Skeletal muscle tissue (tissue), 4 donors: ENCODE data around the gene ELAVL1. TPM values are rescaled to one million over a fixed set of nuclear protein-coding genes. Genes with fewer than 3 reads are reported as not detected.
"Not testable (repeated sequence)": the region's sequence is repeated elsewhere in the genome, so short reads cannot be mapped to it uniquely, and the experiment has no call there.

ENCODE experiments used
- H3K27ac ChIP-seq: one replicate; pipeline ENCODE4 v1.7.0; 2013; ENCODE audit warnings: mild to moderate bottlenecking, low read depth, low read length, inconsistent platforms
- H3K27me3 ChIP-seq, 3 donors: one replicate each; pipeline ENCODE4 v1.7.0; 2013; ENCODE audit warnings: low read length in 3 of 3; ENCODE audit not compliant: control insufficient read depth in 3 of 3, insufficient read depth in 3 of 3
- H3K36me3 ChIP-seq, 3 donors: one replicate each; pipeline ENCODE4 v1.7.0; 2013; ENCODE audit warnings: low read length in 3 of 3; ENCODE audit not compliant: control insufficient read depth in 3 of 3, insufficient read depth in 3 of 3
- H3K4me1 ChIP-seq, 3 donors: one replicate each; pipeline ENCODE4 v1.7.0; 2013; ENCODE audit warnings: low read length in 3 of 3, mild to moderate bottlenecking in 3 of 3; ENCODE audit not compliant: control insufficient read depth in 3 of 3, insufficient read depth in 3 of 3
- H3K4me3 ChIP-seq, 3 donors: one replicate each; pipeline ENCODE4 v1.7.0; 2013; ENCODE audit warnings: low read length in 3 of 3
- H3K9ac ChIP-seq, 3 donors: one replicate each; pipeline ENCODE4 v1.7.0; 2013; ENCODE audit warnings: low read length in 3 of 3, mild to moderate bottlenecking in 3 of 3, moderate library complexity in 2 of 3, low read depth in 1 of 3
- H3K9me3 ChIP-seq, 3 donors: one replicate each; pipeline ENCODE4 v1.7.0; 2013; ENCODE audit warnings: low read length in 3 of 3; ENCODE audit not compliant: control insufficient read depth in 3 of 3
- total RNA-seq: library from RNA; depleted of rRNA; stranded (reverse); fragments of >200 nt; gene quantifications from one replicate; pipeline ENCODE4 v1.2.3, GENCODE V29; 2014
- donor health status: Osteomylitis.

The ELAVL1 gene
- total RNA-seq, 1 donor from 2014 or later: 16.7 TPM

DNA sequence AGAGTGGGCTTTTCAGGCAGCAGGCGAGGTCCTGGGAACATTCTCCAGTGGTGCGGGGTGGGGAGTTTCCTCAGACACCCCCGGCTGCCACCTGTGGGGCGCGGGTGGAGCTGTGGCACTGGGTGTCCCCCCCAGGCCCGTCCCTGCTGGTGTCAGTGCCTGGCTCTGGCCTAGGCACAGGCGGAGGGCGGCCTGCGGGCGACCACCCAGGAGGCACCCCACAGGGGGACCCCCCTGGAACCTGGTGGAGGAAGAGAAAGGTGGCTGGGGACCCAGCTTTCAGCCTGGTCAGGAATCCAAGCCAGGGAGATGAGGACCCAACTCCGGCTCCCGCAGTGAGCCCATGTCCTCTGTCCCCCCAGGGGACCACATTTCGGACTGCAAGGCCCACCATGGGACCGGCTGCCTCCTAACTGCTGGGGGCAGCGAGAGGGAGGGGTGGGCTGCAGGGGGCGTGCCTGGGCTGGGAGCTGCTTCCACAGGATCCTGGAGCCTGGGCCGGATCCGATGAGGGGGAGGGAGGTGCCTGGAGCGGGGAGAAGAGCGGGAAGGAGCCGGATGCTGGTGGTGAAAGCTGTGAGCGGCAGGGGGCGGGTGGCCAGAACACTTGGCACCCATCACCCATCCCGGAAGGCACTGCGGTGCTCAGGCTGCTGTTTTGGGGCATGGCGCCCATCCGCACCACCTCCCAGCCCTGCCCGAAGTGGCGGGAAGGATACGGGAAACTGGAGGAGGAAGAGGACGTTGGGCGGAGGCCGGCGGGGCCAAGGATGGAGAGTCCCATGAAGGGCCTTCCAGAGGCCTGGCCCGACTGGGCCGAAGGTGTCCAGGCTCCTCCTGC is 74.0 kb downstream of the ELAVL1 start:
- H3K9me3 ChIP-seq: no peaks in the 10 kb centered on the region
- H3K27ac ChIP-seq: no peak overlapping the region
- H3K4me3 ChIP-seq: no peak overlapping the region
- no peak overlapping the region for H3K9ac ChIP-seq
- peaks cover 15 to 19% (median 19%) of the 10 kb centered on the region in 3 donors for H3K4me1 ChIP-seq
- H3K36me3 ChIP-seq: peaks cover 50 to 54% (median 51%) of the 10 kb centered on the region in 3 donors
- H3K27me3 ChIP-seq: no peaks in the 10 kb centered on the region

DNA sequence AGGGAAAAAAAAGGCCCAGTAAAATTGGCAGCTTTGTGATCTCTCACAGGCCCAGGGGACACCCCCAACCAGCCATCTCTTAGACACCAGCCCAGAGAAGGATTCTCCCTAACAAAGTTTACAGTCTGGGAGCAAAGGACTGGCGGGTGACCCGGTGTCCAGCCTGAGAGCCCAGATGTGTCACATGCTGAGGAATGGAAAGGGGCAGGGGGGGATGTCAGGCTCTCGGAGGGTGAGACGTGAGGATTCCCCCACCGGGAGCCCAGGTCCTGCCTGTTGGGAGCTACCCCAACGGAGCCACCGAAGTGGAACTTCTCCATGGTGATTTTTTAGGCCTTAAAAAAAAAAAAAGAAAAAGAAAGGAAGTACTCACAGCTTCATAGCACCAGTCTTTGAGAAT is 74.7 kb downstream of the ELAVL1 start:
- peaks cover 48 to 50% (median 49%) of the 10 kb centered on the region in 3 donors for H3K36me3 ChIP-seq
- no peak overlapping the region for H3K27ac ChIP-seq
- H3K4me1 ChIP-seq: peaks cover 19 to 24% (median 22%) of the 10 kb centered on the region in 3 donors
- H3K9me3 ChIP-seq: no peaks in the 10 kb centered on the region
- peak overlapping the region in 1 of 3 donors; percentile 8 for H3K9ac ChIP-seq
- H3K27me3 ChIP-seq: no peaks in the 10 kb centered on the region
- no peak overlapping the region for H3K4me3 ChIP-seq

GRCh38 chr19:7930030-7930429 is 75.4 kb downstream of the ELAVL1 start:
- H3K4me3 ChIP-seq, H3K9ac ChIP-seq, H3K27ac ChIP-seq, H3K27me3 ChIP-seq, H3K9me3 ChIP-seq: not testable (repeated sequence)
- Histone ChIP-seq H3K36me3 (peaks cover 42 to 45% (median 44%) of the 10 kb centered on the region in 3 donors), H3K4me1 (peaks cover 19 to 27% (median 25%) of the 10 kb centered on the region in 3 donors)

DNA sequence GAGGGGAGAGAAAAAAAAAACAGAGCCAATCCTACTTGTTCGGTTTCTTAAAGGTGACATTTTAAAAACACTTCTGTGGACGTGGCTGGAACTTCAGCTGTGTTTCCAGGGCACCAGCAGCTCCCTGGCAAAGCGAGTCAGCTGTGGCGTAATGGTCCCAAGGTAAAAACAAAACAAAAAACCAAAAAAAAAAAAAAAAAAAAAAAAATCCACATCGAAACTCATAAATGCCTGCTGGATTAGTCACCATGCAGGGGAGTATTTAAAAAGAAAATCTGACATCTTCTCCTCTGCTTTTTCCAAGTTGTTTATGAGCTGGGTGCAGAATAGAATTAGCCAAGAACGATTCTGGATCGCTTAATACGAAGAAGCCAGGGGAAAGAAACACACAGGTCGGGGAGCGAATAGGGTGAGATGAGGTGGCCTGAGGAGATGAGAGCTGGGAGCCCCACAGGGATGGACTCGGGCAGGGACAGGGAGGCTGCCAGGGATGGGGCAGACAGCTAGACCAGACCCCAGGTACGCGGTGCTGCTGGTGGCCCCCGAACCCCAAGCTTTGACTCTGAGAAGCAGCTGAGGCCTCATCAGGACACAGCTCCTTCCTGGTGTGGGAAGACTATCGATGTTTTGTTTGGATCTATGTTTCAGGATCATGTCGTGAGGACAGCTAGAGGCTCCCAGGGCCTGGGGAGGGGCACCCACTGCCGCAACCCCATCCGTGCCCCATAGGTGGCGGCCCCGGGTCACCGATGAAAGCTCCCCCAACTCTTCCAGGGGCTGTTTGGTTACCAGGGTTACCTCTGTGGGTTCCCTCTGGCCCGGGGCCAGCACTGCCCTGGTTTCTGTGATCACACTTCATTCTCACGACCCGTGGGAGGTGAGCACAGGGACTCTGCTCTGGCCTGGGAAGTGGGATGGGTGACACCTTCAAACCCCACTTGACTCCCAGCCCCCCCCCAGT is 76.4 kb downstream of the ELAVL1 start:
- no peaks in the 10 kb centered on the region for H3K9me3 ChIP-seq
- no peaks in the 10 kb centered on the region for H3K27me3 ChIP-seq
- H3K9ac ChIP-seq: peak overlapping the region; percentile 20 to 54 (median 53)
- peak overlapping the region; percentile 74 for H3K27ac ChIP-seq
- peak overlapping the region in 1 of 3 donors; percentile 23 for H3K4me3 ChIP-seq
- H3K4me1 ChIP-seq: peaks cover 19 to 27% (median 25%) of the 10 kb centered on the region in 3 donors
- H3K36me3 ChIP-seq: peaks cover 35 to 37% (median 36%) of the 10 kb centered on the region in 3 donors

DNA sequence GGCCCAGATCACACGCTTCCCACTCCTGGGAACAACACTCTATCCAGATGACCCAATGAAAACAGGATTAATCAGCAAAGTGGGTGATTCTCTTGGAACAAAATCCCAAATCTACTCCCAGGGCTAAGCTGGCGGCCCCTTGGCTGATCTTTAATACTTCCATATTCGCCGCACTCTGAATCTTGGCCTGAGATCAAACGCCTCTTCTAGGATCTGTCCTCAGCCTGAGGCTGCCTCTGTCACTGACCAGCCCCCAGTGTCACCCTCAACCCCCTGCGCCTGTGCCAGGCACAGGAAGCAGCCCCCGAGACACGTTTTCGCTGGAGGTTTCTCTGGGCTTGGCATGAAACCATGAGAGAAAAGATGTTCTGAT is 77.1 kb downstream of the ELAVL1 start:
- Histone ChIP-seq H3K4me1 (peaks cover 19 to 27% (median 25%) of the 10 kb centered on the region in 3 donors), H3K27me3 (no peaks in the 10 kb centered on the region), H3K4me3 (no peak overlapping the region), H3K9ac (peak overlapping the region in 1 of 3 donors; percentile 54), H3K36me3 (peaks cover 28 to 30% (median 29%) of the 10 kb centered on the region in 3 donors), H3K9me3 (no peaks in the 10 kb centered on the region), H3K27ac (peak overlapping the region; percentile 74)

GRCh38 chr19:7927605-7928333 is 77.7 kb downstream of the ELAVL1 start:
- no peak overlapping the region for H3K4me3 ChIP-seq
- H3K27me3 ChIP-seq: no peaks in the 10 kb centered on the region
- peaks cover 19 to 27% (median 25%) of the 10 kb centered on the region in 3 donors for H3K4me1 ChIP-seq
- H3K9me3 ChIP-seq: no peaks in the 10 kb centered on the region
- peaks cover 25 to 28% (median 25%) of the 10 kb centered on the region in 3 donors for H3K36me3 ChIP-seq
- peak overlapping the region; percentile 74 for H3K27ac ChIP-seq
- H3K9ac ChIP-seq: peak overlapping the region in 1 of 3 donors; percentile 54

DNA sequence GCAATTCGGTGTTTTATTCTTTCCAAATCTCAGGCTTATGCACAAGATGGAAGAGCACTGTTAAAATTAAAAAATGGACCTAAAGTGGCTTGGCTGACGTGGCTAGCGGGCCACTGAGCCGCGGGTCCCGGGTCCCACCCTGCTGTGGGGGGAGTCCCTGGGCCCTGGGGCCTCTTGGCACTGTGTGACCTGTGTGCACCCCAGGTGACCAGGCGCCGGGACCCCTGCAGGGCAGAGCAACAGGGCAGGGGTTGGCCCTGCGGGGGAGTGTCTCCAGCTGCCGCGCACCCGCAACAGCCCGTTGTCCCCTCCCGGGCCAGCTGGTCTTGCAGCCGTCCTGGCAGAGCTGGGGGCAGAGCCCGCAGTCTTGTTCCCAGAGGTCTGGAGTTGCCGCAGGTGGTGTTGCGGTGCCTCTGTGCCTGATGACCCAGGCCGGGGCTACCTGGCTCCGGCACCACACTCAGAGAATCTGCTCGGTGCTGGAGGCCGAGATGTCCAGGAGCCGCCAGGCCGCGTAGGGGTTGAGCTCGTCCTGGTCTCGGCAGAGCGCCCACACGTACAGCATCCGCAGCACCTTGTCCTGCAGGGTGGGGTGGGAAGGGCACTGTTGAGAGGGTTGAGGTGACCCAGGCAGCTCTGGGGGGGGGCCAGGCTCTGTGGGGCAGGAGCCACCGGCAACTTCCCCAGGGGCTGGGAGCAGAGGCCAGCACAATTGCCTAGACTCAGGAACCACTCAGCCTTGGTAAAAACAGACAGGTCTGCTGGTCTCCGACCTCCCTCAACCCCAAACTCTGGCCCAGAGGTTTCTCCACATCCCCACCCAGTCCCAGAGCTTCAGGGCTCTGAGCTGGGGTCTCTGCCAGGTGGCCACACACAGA is 78.5 kb downstream of the ELAVL1 start:
- Histone ChIP-seq H3K4me3 (peak overlapping the region in 2 of 3 donors; percentile 6 to 51), H3K27me3 (no peaks in the 10 kb centered on the region), H3K9me3 (no peaks in the 10 kb centered on the region), H3K4me1 (peaks cover 21 to 28% (median 27%) of the 10 kb centered on the region in 3 donors), H3K9ac (peak overlapping the region in 1 of 3 donors; percentile 60), H3K36me3 (peaks cover 24 to 27% (median 24%) of the 10 kb centered on the region in 3 donors), H3K27ac (no peak overlapping the region)

DNA sequence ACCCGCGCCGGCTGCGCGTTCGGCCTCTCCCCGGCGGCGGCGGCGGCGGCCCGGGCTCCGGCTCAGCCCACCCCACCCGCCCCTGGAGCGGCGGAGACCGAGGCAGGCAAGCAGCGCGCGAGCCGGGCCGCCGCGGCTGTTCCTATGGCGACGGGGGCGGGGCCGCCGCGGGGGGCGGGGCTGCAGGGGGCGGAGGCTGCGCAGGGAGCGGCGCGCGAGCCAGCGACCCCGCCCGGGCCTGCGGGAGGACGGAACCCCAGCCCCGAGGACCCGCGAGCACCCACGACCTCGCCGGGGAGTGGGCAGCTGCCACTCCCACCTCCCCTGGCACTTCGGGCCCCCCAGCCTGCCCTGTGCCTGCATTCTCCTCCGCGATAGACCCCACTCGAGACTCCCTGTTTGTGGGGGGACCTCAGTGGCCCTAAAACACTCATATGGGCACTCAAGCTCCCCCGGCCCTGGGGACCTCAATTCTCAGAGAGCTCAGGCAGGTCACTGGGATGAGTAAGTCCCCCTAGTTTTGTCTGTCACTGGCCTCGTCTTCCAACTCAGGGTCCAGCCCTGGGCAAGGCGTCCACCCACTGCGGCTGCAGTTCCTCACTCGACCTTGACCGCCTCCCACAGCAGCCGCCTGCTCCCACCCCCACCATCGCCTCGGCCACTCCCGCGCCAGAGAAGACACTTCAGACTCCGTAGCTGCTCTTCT is 79.3 kb downstream of the ELAVL1 start, which contains the start of gene CTXN1:
Gene CTXN1, minus strand, starts transcription at position 115 of the 706 bp plus-strand sequence. CDS start 597 bp downstream, outside the sequence.
- Histone ChIP-seq H3K27ac (no peak within 1 kb of the TSS), H3K9me3 (no peaks in the 10 kb centered on the region), H3K4me3 (peak within 1 kb of the TSS; percentile 43 to 54 (median 51)), H3K9ac (peak within 1 kb of the TSS in 1 of 3 donors; percentile 60), H3K27me3 (no peaks in the 10 kb centered on the region), H3K36me3 (peaks cover 17 to 20% (median 20%) of the 10 kb centered on the region in 3 donors), H3K4me1 (peaks cover 29 to 36% (median 35%) of the 10 kb centered on the region in 3 donors)
